Naive thymus-derived CD4-positive, alpha-beta T cell (primary cell): ENCODE results near the gene NDC80. TPM values are rescaled to one million over a fixed set of nuclear protein-coding genes. Genes with fewer than 3 reads are reported as not detected.
"Not testable (repeated sequence)": the region's sequence is repeated elsewhere in the genome, so short reads cannot be mapped to it uniquely, and the experiment has no call there.

Source experiments
- ATAC-seq: fragments of 150-1000 bp; cut with Tn5 transposase; 2 replicates; pipeline ENCODE4 v1.10.0; 2021; ENCODE audit warnings: mild to moderate bottlenecking, moderate library complexity
- CTCF ChIA-PET: fragments of 350-600 bp; sonication (Branson Sonifier 250); formaldehyde crosslinking; loops from one replicate; lab custom pipeline; 2021; ENCODE audit warnings: antibody characterized with exemption; lab: Charles Lee
- POLR2A ChIA-PET: fragments of 350-600 bp; sonication (Branson Sonifier 250); formaldehyde crosslinking; loops from one replicate; lab custom pipeline; 2021; ENCODE audit warnings: antibody characterized with exemption, inconsistent platforms; lab: Charles Lee
- DNase-seq, 9 donors: peaks; one replicate each; pipeline versions ENCODE4 v3.0.0 to v3.0.0-alpha.2; 2020 to 2022; ENCODE audit warnings: mixed read lengths in 1 of 9
- H3K27ac ChIP-seq: one replicate; pipeline ENCODE4 v1.7.0; 2013; ENCODE audit warnings: mild to moderate bottlenecking, low read depth, low read length, moderate library complexity
- H3K27me3 ChIP-seq, 2 donors: one replicate each; pipeline ENCODE4 v1.7.0; 2013; ENCODE audit warnings: low read length in 2 of 2, mild to moderate bottlenecking in 2 of 2, moderate library complexity in 2 of 2; ENCODE audit not compliant: control insufficient read depth in 2 of 2, insufficient read depth in 2 of 2
- H3K36me3 ChIP-seq, 3 experiments: 1 replicate in 2 of 3; 2 replicates in 1 of 3; pipeline ENCODE4 v1.7.0; 2013; ENCODE audit warnings: low read length in 3 of 3, mild to moderate bottlenecking in 3 of 3, moderate library complexity in 1 of 3; ENCODE audit not compliant: insufficient read depth in 3 of 3, control insufficient read depth in 2 of 3
- H3K4me1 ChIP-seq, 2 donors: one replicate each; pipeline ENCODE4 v1.7.0; 2013; ENCODE audit warnings: low read length in 2 of 2, mild to moderate bottlenecking in 2 of 2, moderate library complexity in 1 of 2; ENCODE audit not compliant: control insufficient read depth in 2 of 2, insufficient read depth in 2 of 2
- H3K4me3 ChIP-seq: 2 replicates; pipeline ENCODE4 v1.7.0; 2013; ENCODE audit warnings: mild to moderate bottlenecking, low read length
- H3K9me3 ChIP-seq, 3 experiments: 1 replicate in 2 of 3; 2 replicates in 1 of 3; pipeline ENCODE4 v1.7.0; 2013; ENCODE audit warnings: low read length in 3 of 3; ENCODE audit not compliant: control insufficient read depth in 2 of 3
- H3K27ac Mint-ChIP-seq, 9 donors: one replicate each; pipeline ENCODE4 v1.8.0; 2020 to 2022; ENCODE audit warnings: mixed read lengths in 9 of 9, mild to moderate bottlenecking in 8 of 9, moderate library complexity in 5 of 9, inconsistent platforms in 2 of 9
- H3K27me3 Mint-ChIP-seq, 5 donors: one replicate each; pipeline ENCODE4 v1.8.0; 2021 to 2022; ENCODE audit warnings: mixed read lengths in 5 of 5, mild to moderate bottlenecking in 1 of 5
- H3K36me3 Mint-ChIP-seq, 5 donors: one replicate each; pipeline ENCODE4 v1.8.0; 2020 to 2022; ENCODE audit warnings: mixed read lengths in 5 of 5, mild to moderate bottlenecking in 3 of 5, inconsistent platforms in 1 of 5
- H3K4me1 Mint-ChIP-seq, 7 donors: one replicate each; pipeline ENCODE4 v1.8.0; 2020 to 2022; ENCODE audit warnings: mixed read lengths in 7 of 7, mild to moderate bottlenecking in 3 of 7, inconsistent platforms in 1 of 7
- H3K4me3 Mint-ChIP-seq, 10 donors: one replicate each; pipeline ENCODE4 v1.8.0; 2020 to 2022; ENCODE audit warnings: mild to moderate bottlenecking in 10 of 10, mixed read lengths in 10 of 10, moderate library complexity in 6 of 10, inconsistent platforms in 2 of 10
- H3K9me3 Mint-ChIP-seq, 11 donors: one replicate each; pipeline ENCODE4 v1.8.0; 2020 to 2022; ENCODE audit warnings: mixed read lengths in 11 of 11, mild to moderate bottlenecking in 4 of 11, inconsistent platforms in 1 of 11, moderate library complexity in 1 of 11
- intact Hi-C, 2 donors: fragments of 100-400 bp; cut with micrococcal nuclease; formaldehyde crosslinking; loops; one replicate each; pipeline ENCODE4 v1.15.1; 2023
- polyA plus RNA-seq, 2 donors: library from polyadenylated mRNA; unstranded; fragments of 300-500 nt; fragmentation: Illumina TruSeq; gene quantifications; one replicate each; pipeline ENCODE4 v1.2.3, GENCODE V29; 2021
- total RNA-seq, 6 experiments: library from RNA in 5 of 6; stranded (reverse) in 5 of 6; gene quantifications; 1 replicate in 5 of 6; 2 replicates in 1 of 6; pipeline ENCODE4 v1.2.3 and lab custom pipeline; 2021 to 2026

Gene NDC80
- total RNA-seq = 10 to 100 TPM in 1 of 5 experiments, 1 to 10 TPM in 4; 2.4 to 53.6 (median 2.7) TPM
- 1 to 10 TPM; 1.3 to 2.4 TPM for polyA plus RNA-seq
- total RNA-seq (lab: John Stamatoyannopoulos, UW) = 4.3 reads per million, percentile 22 among the genes with 10 or more reads in this experiment

DNA sequence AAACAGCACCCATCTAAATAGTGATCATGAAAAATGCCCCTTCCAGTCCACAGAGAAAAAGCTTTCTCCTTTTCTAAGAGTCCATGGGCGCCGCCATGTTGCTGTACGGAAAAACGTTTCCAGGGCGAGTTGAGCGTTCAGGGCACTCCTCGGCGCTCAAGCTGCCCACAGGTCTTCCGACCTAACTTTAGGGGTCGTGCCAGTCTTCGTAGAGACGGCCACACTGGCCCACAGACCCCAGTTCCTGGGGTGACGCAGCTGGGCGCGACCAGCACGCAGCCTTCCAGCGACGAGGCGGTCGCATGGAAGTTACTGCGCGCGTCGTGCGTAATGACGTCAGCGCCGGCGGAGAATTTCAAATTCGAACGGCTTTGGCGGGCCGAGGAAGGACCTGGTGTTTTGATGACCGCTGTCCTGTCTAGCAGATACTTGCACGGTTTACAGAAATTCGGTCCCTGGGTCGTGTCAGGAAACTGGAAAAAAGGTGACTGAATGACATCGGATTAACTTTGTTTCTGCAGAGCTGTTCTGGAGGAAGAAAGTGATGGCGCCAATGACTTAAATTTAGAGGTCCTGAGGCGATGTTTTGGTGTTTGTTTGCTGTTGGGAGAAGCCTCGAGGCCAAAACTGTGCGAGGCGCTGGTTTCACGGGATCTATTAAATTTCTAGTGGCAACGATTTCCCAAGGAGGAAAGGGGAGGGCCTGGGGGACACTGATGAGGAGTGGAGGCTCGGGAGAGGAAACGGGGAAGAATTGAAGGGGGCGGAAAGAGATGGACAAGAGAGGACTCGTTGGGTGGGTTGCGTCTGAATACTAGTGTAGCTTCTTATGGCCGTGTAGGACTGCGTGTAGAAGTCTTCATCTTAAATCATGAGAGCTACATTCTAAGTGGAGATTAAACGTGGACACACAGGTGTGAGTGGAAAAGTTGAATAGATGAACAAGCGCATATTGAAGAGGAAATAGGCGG, at the start of gene NDC80, which contains the start of gene METTL4:
Gene NDC80, plus strand, starts transcription at position 358 of the 971 bp plus-strand sequence. CDS start 1,429 bp downstream, outside the sequence.
Gene METTL4, minus strand, starts transcription at position 306 of the 971 bp plus-strand sequence. CDS start 4,289 bp downstream, outside the sequence.
- intact Hi-C loops = loop anchor here (1.0 to 10.0 kb wide), 13 partner anchors 9 to 1857 kb away; partner anchors contain the start of genes MYL12A (in 2 of the 2), SMCHD1 (in 2 of the 2), ENOSF1 (in 1 of the 2) and MYL12B (in 1 of the 2)
- peaks cover 38 to 63% (median 59%) of the 10 kb centered on the region in 7 donors for H3K4me1 Mint-ChIP-seq

DNA sequence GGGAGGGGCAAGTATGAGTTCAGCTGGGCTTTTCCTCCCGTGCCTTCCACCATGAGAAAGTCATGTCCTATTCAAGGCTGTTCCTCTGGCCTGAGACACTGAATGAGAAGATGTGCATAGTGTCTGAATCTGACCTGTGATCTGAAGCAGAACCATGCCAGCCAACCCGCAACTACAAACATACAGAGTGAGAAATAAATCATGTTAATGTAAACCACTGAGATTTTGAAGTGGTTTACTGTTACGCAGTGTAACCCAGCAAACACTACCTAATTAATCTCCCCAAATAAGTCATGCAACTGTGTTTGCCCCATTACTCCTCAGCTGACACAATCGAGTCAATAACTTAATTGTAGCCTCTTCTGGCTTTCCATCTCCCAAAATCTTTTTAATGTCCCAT, 49.2 kb upstream of the NDC80 start:
- H3K36me3 ChIP-seq = no peaks in the 10 kb centered on the region
- DNase-seq (no peak), ATAC-seq (no peak)
- no peaks in the 10 kb centered on the region for H3K9me3 ChIP-seq
- H3K4me1 ChIP-seq = no peaks in the 10 kb centered on the region
- no peak overlapping the region for H3K4me3 Mint-ChIP-seq
- H3K4me1 Mint-ChIP-seq = peaks cover 0 to 13% (median 6%) of the 10 kb centered on the region in 7 donors
- no peaks in the 10 kb centered on the region for H3K27me3 ChIP-seq
- H3K9me3 Mint-ChIP-seq = no peaks in the 10 kb centered on the region
- H3K27ac ChIP-seq = no peak overlapping the region
- peaks cover 0 to 15% (median 13%) of the 10 kb centered on the region in 5 donors for H3K36me3 Mint-ChIP-seq
- peaks cover 0 to 4% (median 0%) of the 10 kb centered on the region in 5 donors for H3K27me3 Mint-ChIP-seq
- ChIA-PET POLR2A (interaction anchor here (0.7 kb wide), 1 partner anchor 408 kb away, joined by 4 read pairs; no protein-coding TSS in a partner anchor), CTCF (no interaction called here)
- H3K27ac Mint-ChIP-seq = no peak overlapping the region
- intact Hi-C loops = no loop called here
- H3K4me3 ChIP-seq = no peak overlapping the region

More for the DNA sequence above, at the start of gene NDC80, which contains the start of gene METTL4:
- ATAC-seq (peak; percentile 87), DNase-seq (peak; percentile 70 to 90 (median 82))
- H3K27me3 ChIP-seq = no peaks in the 10 kb centered on the region
- Mint-ChIP-seq H3K9me3 (no peaks in the 10 kb centered on the region), H3K36me3 (peaks cover 5 to 22% (median 10%) of the 10 kb centered on the region in 5 donors), H3K27me3 (no peaks in the 10 kb centered on the region), H3K27ac (peak within 1 kb of the TSS; percentile 98 to 100 (median 100)), H3K4me3 (peak within 1 kb of the TSS; percentile 96 to 100 (median 99))
- H3K4me1 ChIP-seq = peaks cover 10 to 13% of the 10 kb centered on the region in 2 donors
- POLR2A ChIA-PET = interaction anchor here (0.7 to 10.9 kb wide), 20 partner anchors 8 to 312 kb away, joined by 3 to 142 read pairs (median 4); partner anchors contain the start of gene SMCHD1
- H3K4me3 ChIP-seq = peak within 1 kb of the TSS; percentile 88
- no peaks in the 10 kb centered on the region for H3K9me3 ChIP-seq
- peak within 1 kb of the TSS; percentile 97 for H3K27ac ChIP-seq
- CTCF ChIA-PET = interaction anchor here (0.5 to 1.8 kb wide), 13 partner anchors 14 to 134 kb away, joined by 3 to 6 read pairs (median 3); partner anchors contain the start of gene SMCHD1
- H3K36me3 ChIP-seq = peaks cover 0 to 12% (median 0%) of the 10 kb centered on the region in 3 experiments

GRCh38 chr18:2524794-2525198, 46.6 kb upstream of the NDC80 start:
- ATAC-seq, H3K27ac Mint-ChIP-seq, H3K36me3 ChIP-seq, H3K27me3 Mint-ChIP-seq, H3K27ac ChIP-seq, POLR2A ChIA-PET, DNase-seq, H3K4me3 ChIP-seq, H3K9me3 ChIP-seq, CTCF ChIA-PET, H3K27me3 ChIP-seq, H3K4me1 ChIP-seq, intact Hi-C loops, H3K4me3 Mint-ChIP-seq, H3K9me3 Mint-ChIP-seq: not testable (repeated sequence)
- peaks cover 0 to 12% (median 5%) of the 10 kb centered on the region in 5 donors for H3K36me3 Mint-ChIP-seq
- H3K4me1 Mint-ChIP-seq = peaks cover 0 to 13% (median 6%) of the 10 kb centered on the region in 7 donors

DNA sequence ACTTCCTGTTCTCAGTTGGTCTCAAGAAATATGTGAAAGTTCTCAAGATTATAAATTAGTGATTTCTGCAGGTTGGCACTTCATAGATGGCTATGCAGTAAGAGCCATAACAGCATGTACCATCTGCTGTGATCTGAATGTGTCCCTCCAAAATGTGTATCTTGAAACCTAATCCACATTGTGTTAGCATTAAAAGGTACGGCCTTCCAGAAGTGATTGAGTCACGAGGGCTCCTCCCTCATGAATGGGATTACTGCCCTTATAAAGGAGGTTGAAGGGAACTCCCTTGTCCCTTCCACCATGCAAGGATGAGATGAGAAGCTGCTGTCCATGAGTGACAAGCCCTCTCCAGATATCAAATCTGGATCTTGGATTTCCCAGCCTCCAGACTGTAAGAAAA, 45.0 kb upstream of the NDC80 start:
- peaks cover 0 to 13% (median 6%) of the 10 kb centered on the region in 7 donors for H3K4me1 Mint-ChIP-seq
- no peaks in the 10 kb centered on the region for H3K27me3 ChIP-seq
- no peaks in the 10 kb centered on the region for H3K9me3 ChIP-seq
- H3K27ac Mint-ChIP-seq = peak overlapping the region in 1 of 9 donors; percentile 6
- H3K36me3 Mint-ChIP-seq = peaks cover 0 to 15% (median 10%) of the 10 kb centered on the region in 5 donors
- peaks cover 0 to 4% (median 0%) of the 10 kb centered on the region in 5 donors for H3K27me3 Mint-ChIP-seq
- ChIA-PET CTCF (no interaction called here), POLR2A (no interaction called here)
- H3K36me3 ChIP-seq = no peaks in the 10 kb centered on the region
- no peak overlapping the region for H3K27ac ChIP-seq
- H3K4me3 Mint-ChIP-seq = no peak overlapping the region
- H3K9me3 Mint-ChIP-seq = no peaks in the 10 kb centered on the region
- DNase-seq (no peak), ATAC-seq (no peak)
- no peak overlapping the region for H3K4me3 ChIP-seq
- no peaks in the 10 kb centered on the region for H3K4me1 ChIP-seq
- intact Hi-C loops = no loop called here

GRCh38 chr18:2529154-2529553, 42.2 kb upstream of the NDC80 start:
- ChIA-PET POLR2A (no interaction called here), CTCF (no interaction called here)
- intact Hi-C loops = no loop called here
- no peak overlapping the region for H3K4me3 ChIP-seq
- no peaks in the 10 kb centered on the region for H3K4me1 ChIP-seq
- no peak overlapping the region for H3K27ac ChIP-seq
- Mint-ChIP-seq H3K4me1 (no peaks in the 10 kb centered on the region), H3K36me3 (peaks cover 2 to 41% (median 16%) of the 10 kb centered on the region in 5 donors), H3K4me3 (no peak overlapping the region), H3K27ac (peak overlapping the region in 1 of 9 donors; percentile 4), H3K27me3 (peaks cover 0 to 3% (median 0%) of the 10 kb centered on the region in 5 donors), H3K9me3 (peaks cover 0 to 6% (median 0%) of the 10 kb centered on the region in 11 donors)
- ATAC-seq (no peak), DNase-seq (no peak)
- H3K9me3 ChIP-seq = no peaks in the 10 kb centered on the region
- no peaks in the 10 kb centered on the region for H3K27me3 ChIP-seq
- H3K36me3 ChIP-seq = peaks cover 0 to under 1% (median 0%) of the 10 kb centered on the region in 3 experiments

GRCh38 chr18:2531751-2532150, 39.6 kb upstream of the NDC80 start:
- Mint-ChIP-seq H3K4me3 (no peak overlapping the region), H3K27ac (no peak overlapping the region), H3K9me3 (peaks cover 0 to 6% (median 0%) of the 10 kb centered on the region in 11 donors), H3K4me1 (peaks cover 0 to 2% (median 0%) of the 10 kb centered on the region in 7 donors), H3K36me3 (peaks cover 15 to 64% (median 32%) of the 10 kb centered on the region in 5 donors), H3K27me3 (no peaks in the 10 kb centered on the region)
- ChIA-PET POLR2A (no interaction called here), CTCF (interaction anchor here (0.6 to 1.2 kb wide), 2 partner anchors 18 to 21 kb away, joined by 3 read pairs; no protein-coding TSS in a partner anchor)
- Histone ChIP-seq H3K4me1 (no peaks in the 10 kb centered on the region), H3K36me3 (peaks cover 0 to 4% (median 0%) of the 10 kb centered on the region in 3 experiments), H3K27ac (no peak overlapping the region), H3K27me3 (no peaks in the 10 kb centered on the region), H3K4me3 (no peak overlapping the region), H3K9me3 (no peaks in the 10 kb centered on the region)
- no peak for DNase-seq
- no peak for ATAC-seq
- intact Hi-C loops = no loop called here
